ENCODE measurements around the gene DNAH12. TPM values are rescaled to one million over a fixed set of nuclear protein-coding genes. Genes with fewer than 3 reads are reported as not detected.
"Not testable (repeated sequence)": the region's sequence is repeated elsewhere in the genome, so short reads cannot be mapped to it uniquely, and the experiment has no call there.

Gene DNAH12
- total RNA-seq, 1 experiment from 2014 or later = 0.02 TPM

DNA sequence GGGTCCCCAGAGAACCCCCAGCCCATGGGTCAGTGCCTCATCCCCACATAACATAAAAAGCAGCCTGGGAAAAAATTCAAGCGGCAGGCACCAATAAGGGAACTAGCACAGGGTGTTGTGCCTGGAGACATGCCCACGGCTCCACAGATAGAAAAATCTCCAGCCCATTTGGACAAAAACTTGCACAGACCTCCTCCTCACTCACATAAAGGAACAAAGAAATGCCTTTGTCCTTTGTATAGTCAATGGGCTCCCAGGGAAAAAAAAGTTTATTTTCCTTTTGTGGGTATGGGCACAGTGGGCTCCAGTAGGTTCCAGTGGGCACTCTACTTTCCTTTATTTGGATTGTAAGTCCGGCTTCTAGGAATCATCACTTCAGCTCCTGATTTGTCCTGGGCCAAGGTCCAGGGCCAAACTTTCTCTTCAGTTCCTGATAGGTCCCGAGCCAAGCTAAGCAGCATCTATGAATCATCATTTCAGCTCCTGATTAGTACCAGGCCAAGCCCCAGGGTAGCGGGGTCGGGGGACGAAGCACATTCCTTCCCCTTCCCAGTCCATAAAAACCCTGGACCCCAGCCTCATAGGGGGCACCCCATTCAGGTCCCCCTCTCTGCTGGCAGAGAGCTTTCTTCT lies 1.6 kb upstream of the DNAH12 start:
- peak; percentile 12 for DNase-seq (ENCODE audit: low read depth)

- no peak for DNase-seq (ENCODE audit: low read depth)
Observed at GRCh38 chr3:57538465-57538864, 5.7 kb downstream of the DNAH12 start.

DNA sequence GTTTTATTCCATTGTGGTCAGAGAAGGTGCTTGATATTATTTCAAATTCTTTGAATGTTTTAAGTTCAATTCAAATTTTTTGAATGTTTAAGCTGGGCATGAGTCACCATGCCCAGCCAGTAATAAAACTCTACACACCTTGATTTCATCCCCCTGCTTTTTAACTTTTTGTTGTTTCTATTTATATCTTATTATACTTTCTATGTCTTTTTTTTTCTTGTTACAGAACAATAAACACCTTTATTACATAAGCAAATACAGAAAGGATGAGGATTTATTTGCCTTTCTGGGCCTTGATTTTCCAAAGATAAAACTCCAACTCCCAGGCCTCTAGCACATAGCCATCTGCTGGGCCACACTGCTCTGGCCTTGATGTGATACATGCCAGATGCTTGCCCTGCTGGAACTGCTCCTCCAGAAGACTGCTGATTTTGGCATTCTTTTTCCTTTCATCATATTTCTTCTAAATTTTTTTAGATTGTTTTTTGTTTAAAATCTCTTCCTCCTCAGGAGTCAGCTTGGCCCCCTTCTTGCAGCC lies 14.0 kb downstream of the DNAH12 start:
- no peak for DNase-seq (ENCODE audit: low read depth)

DNA sequence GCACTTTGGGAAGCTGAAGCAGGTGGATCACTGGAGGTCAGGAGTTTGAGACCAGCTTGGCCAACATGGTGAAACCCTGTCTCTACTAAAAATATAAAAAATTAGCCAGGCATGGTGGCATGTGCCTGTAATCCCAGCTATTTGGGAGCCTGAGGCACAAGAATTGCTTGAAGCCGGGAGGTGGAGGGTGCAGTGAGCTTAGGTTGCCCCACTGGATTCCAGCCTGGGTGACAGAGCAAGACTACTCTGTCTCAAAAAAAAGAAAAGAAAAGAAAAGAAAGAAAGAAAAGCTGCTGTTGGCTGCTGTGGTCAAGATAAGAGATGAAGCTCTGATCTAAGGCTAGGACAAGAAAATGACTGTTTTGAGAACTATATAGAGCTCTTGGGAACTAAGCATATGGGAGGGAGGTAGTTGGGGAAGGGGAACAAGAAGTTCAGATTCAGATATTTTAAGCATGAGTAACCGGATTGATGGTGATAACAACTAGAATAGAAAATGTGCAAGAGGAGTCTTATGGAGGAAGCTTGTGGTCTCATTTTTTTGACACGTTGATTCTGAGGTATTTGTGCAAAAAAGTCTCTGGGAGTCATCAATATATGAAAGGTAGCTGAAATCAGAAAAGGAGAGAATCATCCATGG lies 25.7 kb downstream of the DNAH12 start:
- DNase-seq (ENCODE audit: low read depth) = peak; percentile 93

DNA sequence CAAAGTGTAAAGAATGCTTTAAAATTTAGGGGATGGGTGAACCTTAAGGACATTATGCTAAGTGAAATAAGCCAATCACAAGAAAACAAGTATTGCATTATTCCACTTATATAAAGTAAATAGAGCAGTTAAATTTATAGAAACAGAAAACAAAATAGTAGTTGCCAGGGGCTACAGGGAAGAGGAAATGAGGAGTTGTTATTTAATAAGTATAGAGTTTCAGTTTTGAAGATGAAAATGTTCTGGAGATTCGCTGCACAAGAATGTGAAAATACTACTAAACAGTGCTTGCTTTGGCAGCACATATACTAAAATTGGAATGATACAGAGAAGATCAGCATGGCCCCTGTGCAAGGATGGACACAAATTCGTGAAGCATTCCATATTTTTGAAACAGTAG lies 32.0 kb downstream of the DNAH12 start:
- DNase-seq (ENCODE audit: low read depth) = peak; percentile 58

GRCh38 chr3:57505901-57506300 lies 38.2 kb downstream of the DNAH12 start:
- no peak for DNase-seq (ENCODE audit: low read depth)

- no peak for DNase-seq (ENCODE audit: low read depth)
Observed at GRCh38 chr3:57500506-57500905, 43.6 kb downstream of the DNAH12 start.

- DNase-seq (ENCODE audit: low read depth) = no peak
Observed at GRCh38 chr3:57497904-57498303, 46.2 kb downstream of the DNAH12 start.

- no peak for DNase-seq (ENCODE audit: low read depth)
Observed at GRCh38 chr3:57484563-57484962, 59.6 kb downstream of the DNAH12 start.

GRCh38 chr3:57477193-57477592 lies 67.0 kb downstream of the DNAH12 start:
- not testable (repeated sequence) for DNase-seq (ENCODE audit: low read depth)

GRCh38 chr3:57464801-57465200 lies 79.3 kb downstream of the DNAH12 start:
- DNase-seq (ENCODE audit: low read depth) = peak; percentile 34

DNA sequence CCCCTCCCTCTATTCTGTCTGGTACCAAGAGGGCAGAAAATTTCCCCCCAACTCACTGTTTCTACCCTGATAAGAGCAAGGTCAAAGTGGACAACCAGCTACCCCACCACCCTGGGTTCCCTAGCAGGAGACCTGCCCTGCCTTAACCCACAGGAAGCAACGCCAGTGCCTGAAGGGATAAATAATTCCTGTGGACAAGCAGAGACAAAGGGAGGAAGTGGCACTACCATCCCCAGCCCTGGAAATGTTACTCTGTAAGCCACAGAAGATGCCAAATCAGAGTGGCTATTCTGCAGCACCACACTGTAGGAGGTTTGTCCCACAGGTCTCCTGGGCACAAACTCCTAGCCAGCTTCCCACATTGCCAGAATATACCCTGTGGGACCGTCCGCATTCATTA lies 80.1 kb downstream of the DNAH12 start:
- DNase-seq (ENCODE audit: low read depth) = no peak

DNA sequence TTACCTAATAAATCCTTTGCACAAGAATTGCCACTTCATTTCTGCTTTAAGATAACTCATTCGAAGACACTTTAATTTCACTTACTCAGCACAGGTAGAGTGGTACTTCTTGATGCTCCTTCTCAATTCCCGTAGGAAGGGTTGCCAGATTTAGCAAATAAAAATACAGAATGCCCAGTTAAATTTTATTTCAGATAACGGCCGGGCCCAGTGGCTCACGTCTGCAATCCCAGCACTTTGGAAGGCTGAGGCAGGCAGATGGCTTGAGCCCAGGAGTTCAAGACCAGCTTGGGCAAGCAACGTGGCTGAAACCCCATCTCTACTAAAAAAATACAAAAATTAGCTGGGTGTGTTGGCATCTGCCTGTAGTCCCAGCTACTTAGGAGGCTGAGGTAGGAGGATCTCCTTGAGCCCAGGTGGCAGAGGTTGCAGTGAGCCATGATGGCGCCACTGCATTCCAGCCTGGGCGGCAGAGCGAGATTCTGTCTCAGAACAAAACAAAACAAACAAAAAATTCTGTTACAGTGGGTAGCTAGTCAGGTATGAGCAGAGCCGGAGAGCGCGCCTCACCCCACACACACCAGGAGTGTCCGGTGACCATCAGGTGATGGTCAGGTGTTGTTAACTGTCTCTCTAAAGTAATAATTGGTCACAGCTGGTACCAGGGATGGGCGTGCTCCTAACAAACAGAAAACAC lies 92.8 kb downstream of the DNAH12 start:
- no peak for DNase-seq (ENCODE audit: low read depth)

- not testable (repeated sequence) for DNase-seq (ENCODE audit: low read depth)
Observed at GRCh38 chr3:57449276-57449847, 94.8 kb downstream of the DNAH12 start.

DNA sequence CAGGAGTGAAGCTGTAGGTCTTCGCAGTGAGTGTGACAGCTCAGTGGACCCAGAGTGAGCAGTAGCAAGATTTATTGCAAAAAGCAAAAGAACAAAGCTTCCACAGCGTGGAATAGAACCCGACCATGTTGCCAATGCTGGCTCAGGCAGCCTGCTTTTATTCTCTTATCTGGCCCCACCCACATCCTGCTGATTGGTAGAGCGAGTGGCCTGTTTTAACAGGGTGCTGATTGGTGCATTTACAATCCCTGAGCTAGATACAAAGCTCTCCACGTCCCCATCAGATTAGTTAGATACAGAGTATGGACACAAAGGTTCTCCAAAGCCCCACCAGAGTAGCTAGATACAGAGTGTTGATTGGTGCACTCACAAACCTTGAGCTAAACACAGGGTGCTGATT lies 95.7 kb downstream of the DNAH12 start:
- DNase-seq (ENCODE audit: low read depth) = not testable (repeated sequence)

GRCh38 chr3:57446318-57446841 lies 97.8 kb downstream of the DNAH12 start:
- DNase-seq (ENCODE audit: low read depth) = no peak

DNA sequence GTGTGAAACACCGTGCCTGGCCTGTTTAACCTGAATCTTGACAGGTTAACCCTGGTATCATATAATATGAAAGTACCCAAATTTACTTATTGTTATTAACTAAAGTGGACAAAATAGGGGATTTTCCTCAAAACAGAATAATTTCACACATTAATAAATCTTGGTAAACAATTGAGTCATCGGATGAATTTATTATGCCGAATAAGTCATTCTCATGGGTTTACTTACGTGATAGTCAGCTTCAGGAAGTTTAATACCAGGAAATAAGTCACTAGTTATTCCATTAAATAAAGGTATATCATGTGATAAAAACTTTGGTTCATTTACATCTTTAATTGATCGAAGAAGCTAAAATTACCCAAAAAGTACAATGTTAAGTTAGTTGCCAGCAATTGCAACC lies 99.7 kb downstream of the DNAH12 start:
- no peak for DNase-seq (ENCODE audit: low read depth)

DNA sequence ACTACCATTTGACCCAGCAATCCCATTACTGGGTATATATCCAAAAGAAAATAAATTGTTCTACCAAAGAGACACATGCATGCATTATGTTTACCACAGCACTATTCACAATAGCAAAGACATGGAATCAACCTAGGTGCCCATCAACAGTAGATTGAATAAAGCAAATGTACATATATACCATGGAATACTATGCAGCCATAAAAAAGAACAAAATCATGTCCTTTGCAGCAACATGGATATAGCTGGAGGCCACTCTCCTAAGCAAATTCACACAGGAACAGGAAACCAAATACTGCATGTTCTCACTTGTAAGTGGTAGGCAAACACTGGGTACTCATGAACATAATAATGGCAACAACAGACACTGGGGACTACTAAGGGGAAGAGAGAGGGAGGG lies 104.0 kb downstream of the DNAH12 start:
- not testable (repeated sequence) for DNase-seq (ENCODE audit: low read depth)

GRCh38 chr3:57438460-57438859 lies 105.7 kb downstream of the DNAH12 start:
- not testable (repeated sequence) for DNase-seq (ENCODE audit: low read depth)

DNA sequence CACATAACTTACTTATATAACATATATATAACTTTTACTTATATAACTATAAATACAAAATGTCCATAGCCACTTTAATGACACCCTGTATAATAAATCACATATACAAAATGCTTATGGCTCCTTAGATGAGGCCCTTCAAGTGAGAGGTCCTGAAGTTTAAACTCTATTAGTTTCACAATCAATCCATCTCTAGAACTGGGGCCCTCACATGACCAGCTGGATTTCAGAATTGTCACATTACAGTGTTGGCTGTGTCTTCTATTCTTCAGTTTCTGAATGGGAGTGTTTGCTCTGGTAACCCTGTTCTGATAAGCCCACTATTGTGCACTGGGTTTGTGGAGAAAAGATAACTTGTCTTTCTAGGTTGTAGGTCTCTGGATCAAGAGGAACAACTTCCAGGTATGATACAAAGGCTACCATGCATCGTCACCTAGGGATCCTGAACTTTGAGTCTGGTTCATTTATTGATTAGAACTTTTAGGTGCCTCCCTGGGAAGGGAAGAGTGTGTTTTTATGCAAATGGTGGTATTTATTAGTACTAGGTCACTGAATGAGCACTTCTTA lies 107.9 kb downstream of the DNAH12 start:
- DNase-seq (ENCODE audit: low read depth) = no peak

DNA sequence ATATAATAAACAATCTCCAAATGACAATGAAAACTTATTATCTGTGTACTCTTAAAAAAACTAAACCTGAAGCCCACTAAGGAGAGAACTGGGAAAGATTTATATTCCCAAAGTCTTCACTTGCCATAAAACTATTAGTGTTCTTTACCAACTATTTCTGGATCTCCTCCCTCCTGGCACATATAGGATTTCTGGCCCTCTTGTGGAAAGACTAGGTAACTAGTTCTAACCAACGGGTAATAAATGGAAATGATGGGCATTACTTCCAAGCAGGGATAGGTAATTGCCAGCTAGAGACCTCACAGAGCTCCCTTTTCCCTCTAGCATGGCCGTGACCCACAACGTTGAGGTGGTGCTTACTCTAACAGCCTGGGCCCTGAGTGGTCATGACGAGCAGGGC lies 110.1 kb downstream of the DNAH12 start:
- peak; percentile 54 for DNase-seq (ENCODE audit: low read depth)
